Tibial nerve (tissue), 3 donors: ENCODE results near the gene UGT1A8.

Experiments used
- CTCF ChIP-seq, 5 experiments: fragments of 200-600 bp in 3 of 5; fragments of 450-650 bp in 2 of 5; sonication (generic) in 3 of 5; IDR thresholded peaks; one replicate each; pipeline ENCODE4 v1.5.1; 2016 to 2019; ENCODE audit warnings: antibody characterized with exemption in 5 of 5, mild to moderate bottlenecking in 3 of 5, moderate library complexity in 2 of 5
- POLR2A ChIP-seq, 2 donors: fragments of 450-650 bp; IDR thresholded peaks; one replicate each; pipeline ENCODE4 v1.6.1; 2017; ENCODE audit warnings: antibody characterized with exemption in 2 of 2, mild to moderate bottlenecking in 2 of 2, moderate library complexity in 2 of 2

GRCh38 chr2:233705911-233706506 is 88.6 kb downstream of the UGT1A8 start:
- TF ChIP-seq POLR2A (IDR thresholded peaks at IDR 0.05) (no peak), CTCF (IDR thresholded peaks at IDR 0.05) (no peak)
